Stomach (tissue), 9 donors: ENCODE data around the gene GPR22. TPM values are rescaled to one million over a fixed set of nuclear protein-coding genes. Genes with fewer than 3 reads are reported as not detected.

ENCODE experiments used
- DNase-seq, 2 donors: peaks; one replicate each; pipeline versions ENCODE4 v3.0.0 to v3.0.0-alpha.2; 2013 to 2019
- H3K27ac ChIP-seq, 5 donors: fragments of 200-600 bp in 4 of 5; sonication (generic) in 4 of 5; one replicate each; pipeline ENCODE4 v1.5.1; 2013 to 2019; ENCODE audit warnings: mild to moderate bottlenecking in 1 of 5, moderate library complexity in 1 of 5
- H3K27me3 ChIP-seq, 3 donors: fragments of 200-600 bp; sonication (generic); one replicate each; pipeline ENCODE4 v1.5.1; 2017 to 2019; ENCODE audit warnings: mixed run types in 1 of 3
- H3K36me3 ChIP-seq, 4 donors: fragments of 200-600 bp; sonication (generic); 1 replicate in 3 of 4; 2 replicates in 1 of 4; pipeline ENCODE4 v1.5.1; 2016 to 2019
- H3K4me1 ChIP-seq, 4 donors: fragments of 200-600 bp; sonication (generic); one replicate each; pipeline ENCODE4 v1.5.1; 2016 to 2019
- H3K4me3 ChIP-seq, 4 donors: fragments of 200-600 bp; sonication (generic) in 3 of 4; one replicate each; pipeline ENCODE4 v1.5.1; 2016 to 2019; ENCODE audit warnings: mild to moderate bottlenecking in 1 of 4
- H3K9me3 ChIP-seq, 4 donors: fragments of 200-600 bp; sonication (generic); one replicate each; pipeline ENCODE4 v1.5.1; 2016 to 2019
- EP300 ChIP-seq: sonication (generic); formaldehyde crosslinking; IDR thresholded peaks from one replicate; pipeline ENCODE4 v1.6.1; 2017; ENCODE audit warnings: antibody characterized with exemption
- POLR2A ChIP-seq, 4 donors: fragments of 450-650 bp; IDR thresholded peaks; one replicate each; pipeline ENCODE4 v1.6.1; 2016; ENCODE audit warnings: antibody characterized with exemption in 4 of 4, control low read depth in 2 of 4, mild to moderate bottlenecking in 1 of 4, moderate library complexity in 1 of 4
- POLR2AphosphoS5 ChIP-seq, 3 donors: sonication (generic); formaldehyde crosslinking; IDR thresholded peaks; one replicate each; pipeline ENCODE4 v1.6.1; 2016; ENCODE audit warnings: antibody characterized with exemption in 3 of 3
- WGBS, 5 donors: extraction: QIAGEN DNeasy Blood & Tissue Kit in 3 of 5; methylation state at CpG; one replicate each; pipeline versions ENCODE4 v1.1.5 to v1.1.7; 2013 to 2018; 5-methylcytosine and 5-hydroxymethylcytosine counted together
- intact Hi-C: fragments of 100-400 bp; cut with DNase I; formaldehyde crosslinking; loops from one replicate; pipeline ENCODE4 v1.15.1; 2023; ENCODE audit warnings: low total_unique reads
- polyA plus RNA-seq, 3 donors: library from polyadenylated mRNA; stranded (reverse); fragments of 200-250 nt; gene quantifications; one replicate each; pipeline ENCODE4 v1.2.3, GENCODE V29; 2013
- total RNA-seq, 5 donors: library from RNA; depleted of rRNA; stranded (reverse); fragments of >200 nt; gene quantifications; one replicate each; pipeline versions ENCODE4 v1.1.0 to v1.2.3, GENCODE V29; 2014 to 2016
- TF ChIP-seq, protein P1 (sequence below), 7 experiments: fragments of 450-650 bp in 4 of 7; fragments of 200-600 bp in 3 of 7; sonication (generic) in 3 of 7; IDR thresholded peaks; one replicate each; pipeline ENCODE4 v1.5.1; 2016 to 2019; ENCODE audit warnings: antibody characterized with exemption in 7 of 7, control low read depth in 2 of 7, mild to moderate bottlenecking in 1 of 7
- donor health status: healthy with polysubstance abuse.
- donor health status: Bipolar disorder and iron deficiency.
- donor health status: healthy.

The GPR22 gene
- total and polyA plus RNA-seq, 8 donors, result 0.05 to 1.5 TPM; not detected in 6

GRCh38 chr7:107432261-107432660 lies 37.6 kb upstream of the GPR22 start:
- intact Hi-C loops, result no loop called here
- Histone ChIP-seq H3K4me1 (peaks cover 0 to 5% (median 0%) of the 10 kb centered on the region in 4 donors), H3K4me3 (no peak overlapping the region), H3K36me3 (no peaks in the 10 kb centered on the region), H3K27me3 (no peaks in the 10 kb centered on the region), H3K27ac (no peak overlapping the region), H3K9me3 (no peaks in the 10 kb centered on the region)
- TF ChIP-seq, protein P1, sequence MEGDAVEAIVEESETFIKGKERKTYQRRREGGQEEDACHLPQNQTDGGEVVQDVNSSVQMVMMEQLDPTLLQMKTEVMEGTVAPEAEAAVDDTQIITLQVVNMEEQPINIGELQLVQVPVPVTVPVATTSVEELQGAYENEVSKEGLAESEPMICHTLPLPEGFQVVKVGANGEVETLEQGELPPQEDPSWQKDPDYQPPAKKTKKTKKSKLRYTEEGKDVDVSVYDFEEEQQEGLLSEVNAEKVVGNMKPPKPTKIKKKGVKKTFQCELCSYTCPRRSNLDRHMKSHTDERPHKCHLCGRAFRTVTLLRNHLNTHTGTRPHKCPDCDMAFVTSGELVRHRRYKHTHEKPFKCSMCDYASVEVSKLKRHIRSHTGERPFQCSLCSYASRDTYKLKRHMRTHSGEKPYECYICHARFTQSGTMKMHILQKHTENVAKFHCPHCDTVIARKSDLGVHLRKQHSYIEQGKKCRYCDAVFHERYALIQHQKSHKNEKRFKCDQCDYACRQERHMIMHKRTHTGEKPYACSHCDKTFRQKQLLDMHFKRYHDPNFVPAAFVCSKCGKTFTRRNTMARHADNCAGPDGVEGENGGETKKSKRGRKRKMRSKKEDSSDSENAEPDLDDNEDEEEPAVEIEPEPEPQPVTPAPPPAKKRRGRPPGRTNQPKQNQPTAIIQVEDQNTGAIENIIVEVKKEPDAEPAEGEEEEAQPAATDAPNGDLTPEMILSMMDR (IDR thresholded peaks at IDR 0.05), result no peak
- TF ChIP-seq POLR2AphosphoS5 (IDR thresholded peaks at IDR 0.05) (no peak), POLR2A (IDR thresholded peaks at IDR 0.05) (no peak), EP300 (no peak)
- 61 to 89% (median 80%) methylated on average over 1 of the region's 1 CpG for WGBS, 5 donors
- DNase-seq, result no peak

- H3K27me3 ChIP-seq, result no peaks in the 10 kb centered on the region
- no peaks in the 10 kb centered on the region for H3K9me3 ChIP-seq
- intact Hi-C loops, result no loop called here
- H3K27ac ChIP-seq, result no peak overlapping the region
- TF ChIP-seq POLR2AphosphoS5 (IDR thresholded peaks at IDR 0.05) (no peak), EP300 (no peak), POLR2A (IDR thresholded peaks at IDR 0.05) (no peak)
- TF ChIP-seq, protein P1 (IDR thresholded peaks at IDR 0.05), result no peak
- H3K36me3 ChIP-seq, result no peaks in the 10 kb centered on the region
- H3K4me1 ChIP-seq, result peaks cover 0 to 5% (median 0%) of the 10 kb centered on the region in 4 donors
- H3K4me3 ChIP-seq, result no peak overlapping the region
- no peak for DNase-seq
- WGBS, 5 donors, result 89 to 99% (median 91%) methylated on average over 1 of the region's 1 CpG
These were observed 34.1 kb upstream of the GPR22 start for GRCh38 chr7:107435749-107436148.

GRCh38 chr7:107439025-107439424 lies 30.8 kb upstream of the GPR22 start:
- 93 to 98% (median 96%) methylated on average over 5 of the region's 5 CpGs for WGBS, 5 donors
- H3K9me3 ChIP-seq, result no peaks in the 10 kb centered on the region
- H3K4me1 ChIP-seq, result no peaks in the 10 kb centered on the region
- H3K4me3 ChIP-seq, result no peak overlapping the region
- TF ChIP-seq EP300, result no peak
- TF ChIP-seq, protein P1 (IDR thresholded peaks at IDR 0.05), result no peak
- no peak for TF ChIP-seq POLR2AphosphoS5 (IDR thresholded peaks at IDR 0.05)
- DNase-seq, result no peak
- no peaks in the 10 kb centered on the region for H3K36me3 ChIP-seq
- H3K27me3 ChIP-seq, result no peaks in the 10 kb centered on the region
- H3K27ac ChIP-seq, result no peak overlapping the region
- intact Hi-C loops, result no loop called here

DNA sequence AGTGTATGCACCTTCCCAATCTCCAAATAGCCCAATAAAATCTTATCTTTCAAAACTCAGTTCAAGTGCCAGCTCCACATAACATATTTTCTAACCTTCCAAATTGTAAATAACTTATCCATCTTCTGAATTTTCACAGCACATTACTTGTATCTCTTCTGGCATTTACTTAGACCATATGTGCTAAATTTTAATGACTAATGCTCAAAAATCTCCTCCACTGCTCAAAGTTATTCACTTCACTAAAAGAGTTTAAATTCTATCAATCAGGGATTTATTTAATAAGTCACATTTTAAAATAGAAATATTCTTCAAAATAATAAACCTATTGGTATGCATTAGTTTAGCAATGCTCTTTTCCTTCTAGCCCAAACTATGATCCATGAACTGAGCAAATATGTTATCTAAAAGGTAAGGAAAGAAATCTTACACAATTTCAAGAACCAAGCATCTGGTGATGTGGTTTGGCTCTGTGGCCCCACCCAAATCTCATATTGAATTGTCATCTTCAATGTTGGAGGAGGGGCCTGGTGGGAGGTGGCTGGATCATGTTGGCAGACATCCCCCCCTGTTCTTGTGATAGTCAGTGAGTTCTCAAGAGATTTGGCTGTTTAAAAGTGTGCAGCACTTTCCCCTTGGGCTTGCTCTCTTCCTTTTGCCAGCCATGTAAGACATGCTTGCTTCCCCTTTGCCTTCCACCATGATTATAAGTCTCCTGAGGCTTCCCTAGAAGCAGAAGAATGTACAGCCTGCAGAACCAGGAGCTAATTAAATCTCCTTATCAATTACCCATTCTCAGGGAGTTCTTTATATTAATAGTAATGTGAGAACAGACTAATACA lies 28.1 kb upstream of the GPR22 start:
- Histone ChIP-seq H3K27me3 (no peaks in the 10 kb centered on the region), H3K36me3 (no peaks in the 10 kb centered on the region), H3K4me3 (no peak overlapping the region), H3K4me1 (no peaks in the 10 kb centered on the region), H3K9me3 (no peaks in the 10 kb centered on the region), H3K27ac (no peak overlapping the region)
- TF ChIP-seq, protein P1 (IDR thresholded peaks at IDR 0.05), result no peak
- TF ChIP-seq EP300 (no peak), POLR2AphosphoS5 (IDR thresholded peaks at IDR 0.05) (no peak), POLR2A (IDR thresholded peaks at IDR 0.05) (no peak)
- DNase-seq, result no peak
- intact Hi-C loops, result no loop called here
